NCI-H187 treated with DMSO at 0.1 percent for 48 hours (cell line): ENCODE data around the gene OR2B3.
"Not testable (repeated sequence)": the region's sequence is repeated elsewhere in the genome, so short reads cannot be mapped to it uniquely, and the experiment has no call there.

ENCODE experiments used
- DNase-seq: peaks from one replicate; lab custom pipeline; 2025; lab: John Stamatoyannopoulos, UW

OR2B3 gene

GRCh38 chr6:29087213-29087612 is at the start of gene OR2B3:
Gene OR2B3 (minus strand): TSS chr6:29087313. CDS start chr6:29087248, 65 bp downstream.
- no peak for DNase-seq

DNA sequence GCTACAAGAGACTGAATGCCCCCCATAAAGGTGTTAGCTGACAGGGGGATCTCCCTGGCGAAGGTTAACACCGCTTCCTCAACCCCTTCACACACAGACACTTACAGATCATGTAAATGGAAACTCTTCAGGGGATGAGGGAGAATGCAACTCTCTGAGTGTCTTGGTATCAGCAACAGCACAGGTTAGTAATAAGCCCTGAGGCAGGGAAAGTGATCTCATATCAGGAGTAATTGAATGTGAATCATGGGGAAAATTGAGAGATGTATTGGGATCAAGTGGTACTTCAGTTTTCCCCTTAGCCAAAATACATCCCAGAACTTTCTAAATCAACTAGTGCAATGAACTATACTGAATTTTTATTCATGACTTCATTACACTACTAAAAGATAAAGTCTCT is 44.6 kb upstream of the OR2B3 start:
- no peak for DNase-seq

DNA sequence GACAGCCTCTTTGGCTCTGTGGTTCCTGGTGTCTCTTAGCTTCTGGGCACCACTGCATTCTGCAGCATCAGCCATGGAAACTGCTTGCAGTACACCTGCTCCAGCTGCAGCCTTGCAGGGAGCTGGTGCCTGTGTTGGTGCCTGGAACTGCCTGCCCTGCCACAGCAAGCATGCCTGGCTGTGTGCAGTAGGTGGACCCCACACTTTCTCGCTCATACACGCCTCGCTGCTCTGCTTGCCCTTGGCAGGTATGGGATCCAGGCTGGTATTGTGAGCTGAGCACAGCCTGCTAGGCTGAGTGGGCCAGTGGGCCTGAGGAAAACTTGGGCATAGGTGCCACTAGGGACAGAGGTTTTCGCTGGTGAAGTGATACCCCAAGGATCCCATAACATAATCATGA is 43.5 kb upstream of the OR2B3 start:
- no peak for DNase-seq

DNA sequence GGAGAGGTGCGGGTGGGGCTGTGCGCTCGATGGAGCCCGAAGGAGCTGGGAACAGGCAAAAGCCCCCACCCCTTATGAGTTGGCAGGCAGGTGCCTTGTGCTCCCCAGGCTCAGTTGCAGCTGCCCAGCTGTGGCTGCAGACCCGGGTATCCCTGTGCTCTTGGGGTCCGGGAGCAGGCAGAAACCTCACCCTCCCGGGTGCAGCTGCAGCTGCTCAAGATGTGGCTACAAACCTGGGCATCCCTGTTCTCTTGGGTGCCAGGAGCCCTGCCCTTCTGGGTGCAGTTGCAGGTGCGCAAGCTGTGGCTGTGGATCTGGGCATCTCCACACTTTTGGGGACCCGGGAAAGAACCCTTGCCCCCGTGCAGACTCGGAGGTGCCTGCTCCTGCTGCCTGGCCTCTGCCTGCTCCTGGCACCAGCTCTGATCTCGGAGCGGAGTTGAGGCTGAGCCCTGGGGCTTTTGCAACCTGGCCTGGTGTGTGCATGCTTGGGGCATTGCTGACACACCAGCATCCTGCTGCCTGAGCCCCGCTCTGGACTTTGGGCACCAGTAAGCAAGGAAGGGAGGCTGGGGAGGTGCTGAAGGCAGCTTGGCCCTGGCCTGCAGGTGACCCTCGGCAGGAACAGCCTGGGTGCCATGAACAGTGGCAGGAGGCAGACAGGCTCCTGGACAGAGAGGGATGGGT is 42.4 kb upstream of the OR2B3 start:
- no peak for DNase-seq

- DNase-seq = not testable (repeated sequence)
Observed at GRCh38 chr6:29114964-29115363, 27.9 kb upstream of the OR2B3 start.

DNA sequence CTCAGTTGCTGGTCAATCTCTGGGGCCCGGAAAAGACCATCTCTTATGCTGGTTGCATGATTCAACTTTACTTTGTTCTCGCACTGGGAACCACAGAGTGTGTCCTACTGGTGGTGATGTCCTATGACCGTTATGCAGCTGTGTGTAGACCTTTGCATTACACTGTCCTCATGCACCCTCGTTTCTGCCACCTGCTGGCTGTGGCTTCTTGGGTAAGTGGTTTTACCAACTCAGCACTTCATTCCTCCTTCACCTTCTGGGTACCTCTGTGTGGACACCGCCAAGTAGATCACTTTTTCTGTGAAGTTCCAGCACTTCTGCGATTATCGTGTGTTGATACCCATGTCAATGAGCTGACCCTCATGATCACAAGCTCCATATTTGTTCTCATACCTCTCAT is 25.0 kb upstream of the OR2B3 start:
- no peak for DNase-seq

DNA sequence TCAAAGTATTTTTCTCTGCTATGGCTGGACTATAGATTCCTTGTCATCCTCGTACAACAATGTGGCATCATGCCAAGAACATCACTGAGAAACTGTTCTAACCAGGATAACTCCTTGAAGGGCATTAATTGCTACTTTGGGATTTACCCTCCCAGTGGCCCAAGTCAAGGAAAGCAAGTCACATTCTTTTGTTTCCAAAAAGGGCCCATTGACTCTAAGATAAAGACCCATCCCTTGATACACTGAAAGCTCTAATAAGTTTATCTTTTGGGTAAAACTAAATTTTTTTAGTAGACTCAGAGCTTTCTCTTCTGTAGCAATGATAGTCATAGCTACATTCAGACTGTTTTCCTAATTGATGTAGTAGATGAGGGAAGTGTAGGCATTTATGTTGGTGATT is 20.6 kb upstream of the OR2B3 start, which contains the start of gene OR2J3:
Gene OR2J3 (plus strand): TSS at position 301 of the 400 bp plus-strand sequence. CDS start 3,833 bp downstream, outside the sequence.
- DNase-seq = no peak

GRCh38 chr6:29099190-29099589 is 12.1 kb upstream of the OR2B3 start, which contains the start of gene OR2J1:
Gene OR2J1 (plus strand): TSS chr6:29099490. CDS start chr6:29100943, 1,453 bp downstream.
- DNase-seq = no peak

DNA sequence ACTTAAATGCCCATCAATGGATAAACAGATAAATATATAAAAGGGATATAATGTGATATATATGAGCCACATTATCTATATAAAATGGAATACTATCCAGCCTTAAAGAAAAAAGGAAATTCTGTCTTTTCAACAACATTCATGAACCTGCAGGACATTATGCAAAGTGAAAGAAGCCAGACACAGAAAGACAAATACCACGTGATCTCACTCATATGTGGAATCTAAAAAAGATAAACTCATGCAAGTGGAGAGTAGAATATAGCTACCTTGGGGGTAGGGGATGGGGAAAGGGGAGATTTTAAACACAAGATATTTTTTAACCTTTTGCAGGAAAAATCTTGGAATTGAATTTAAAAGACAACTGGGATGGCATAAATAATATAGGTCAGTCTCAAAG is 10.7 kb upstream of the OR2B3 start:
- no peak for DNase-seq

- no peak for DNase-seq
Observed at GRCh38 chr6:29092957-29093356, 5.8 kb upstream of the OR2B3 start.

- no peak for DNase-seq
Observed at GRCh38 chr6:29082457-29082856, 4.7 kb downstream of the OR2B3 start.

DNA sequence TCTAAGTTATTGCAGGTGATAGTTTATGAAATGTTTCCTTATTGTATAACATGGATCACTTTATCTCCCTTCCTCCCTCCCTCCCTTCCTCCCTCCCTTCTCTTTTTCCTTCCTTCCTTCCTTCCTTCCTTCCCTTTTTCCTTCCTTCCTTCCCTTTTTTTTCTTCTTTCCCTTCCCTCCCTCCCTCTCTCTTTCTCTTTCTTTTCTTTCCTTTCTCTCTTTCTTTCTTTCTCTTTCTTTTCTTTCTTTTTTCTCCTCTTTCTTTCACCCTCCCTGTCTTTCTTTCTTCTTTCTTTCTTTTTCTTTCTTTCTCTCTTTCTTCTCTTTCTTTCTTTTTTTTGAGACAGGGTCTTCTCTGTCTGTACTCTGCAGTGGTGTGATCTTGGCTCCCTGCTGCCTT is 5.8 kb downstream of the OR2B3 start:
- DNase-seq = no peak

- no peak for DNase-seq
Observed at GRCh38 chr6:29079203-29079602, 7.9 kb downstream of the OR2B3 start.

GRCh38 chr6:29071831-29072723 is 15.0 kb downstream of the OR2B3 start:
- DNase-seq = no peak

- no peak for DNase-seq
Observed at GRCh38 chr6:29051680-29052079, 35.4 kb downstream of the OR2B3 start.

GRCh38 chr6:29045075-29045474 is 42.0 kb downstream of the OR2B3 start, which contains the start of gene OR2W1:
Gene OR2W1 (minus strand): TSS chr6:29045175. CDS start chr6:29045175, 0 bp downstream.
- DNase-seq = no peak
